GM18505 (cell line): ENCODE measurements around the gene CFAP58.
A peak's percentile ranks its signal among the peaks of the same experiment; 100 is the strongest.

Source experiments
- ATAC-seq: cut with Tn5 transposase; IDR thresholded peaks from one replicate; pipeline ENCODE4 v1.9.1; 2021; ENCODE audit not compliant: unreplicated experiment
- POLR2A ChIP-seq: IDR thresholded peaks from 4 replicates; pipeline ENCODE4 v1.6.1; 2011; ENCODE audit warnings: borderline replicate concordance; ENCODE audit not compliant: insufficient read depth, insufficient read length; ENCODE audit errors: extremely low read depth

The CFAP58 gene

GRCh38 chr10:104353325-104354048 is at the start of gene CFAP58:
CFAP58 (plus strand) TSS chr10:104353833; CDS start chr10:104353898, 65 bp downstream.
- TF ChIP-seq POLR2A, result no peak
- ATAC-seq, result peak; percentile 64

GRCh38 chr10:104304356-104304745 is 49.3 kb upstream of the CFAP58 start:
- no peak for TF ChIP-seq POLR2A
- no peak for ATAC-seq

- no peak for TF ChIP-seq POLR2A
- no peak for ATAC-seq
Observed at GRCh38 chr10:104304927-104305326, 48.7 kb upstream of the CFAP58 start.

- ATAC-seq, result no peak
- TF ChIP-seq POLR2A, result no peak
Observed at GRCh38 chr10:104306897-104307296, 46.7 kb upstream of the CFAP58 start.

GRCh38 chr10:104307576-104308438 is 45.8 kb upstream of the CFAP58 start:
- no peak for ATAC-seq
- TF ChIP-seq POLR2A, result no peak

GRCh38 chr10:104308439-104308903 is 45.2 kb upstream of the CFAP58 start:
- peak; percentile 79 for ATAC-seq

GRCh38 chr10:104309980-104310978 is 43.4 kb upstream of the CFAP58 start:
- TF ChIP-seq POLR2A, result no peak
- ATAC-seq, result no peak

More at GRCh38 chr10:104308439-104308903, 45.2 kb upstream of the CFAP58 start:
- TF ChIP-seq POLR2A, result no peak

- ATAC-seq, result no peak
- no peak for TF ChIP-seq POLR2A
Observed at GRCh38 chr10:104311184-104311720, 42.4 kb upstream of the CFAP58 start.

- no peak for TF ChIP-seq POLR2A
- no peak for ATAC-seq
Observed at GRCh38 chr10:104314591-104315485, 38.8 kb upstream of the CFAP58 start.

- no peak for ATAC-seq
- TF ChIP-seq POLR2A, result no peak
Observed at GRCh38 chr10:104315486-104315921, 38.1 kb upstream of the CFAP58 start.

GRCh38 chr10:104316321-104317099 is 37.1 kb upstream of the CFAP58 start:
- no peak for TF ChIP-seq POLR2A
- no peak for ATAC-seq
